Type B pancreatic cell (in vitro differentiated cells): Measurements from ENCODE around the gene DYNLRB1. TPM values are rescaled to one million over a fixed set of nuclear protein-coding genes. Genes with fewer than 3 reads are reported as not detected.

Experiments
- DNase-seq: peaks from one replicate; pipeline ENCODE4 v3.0.0; 2021; ENCODE audit warnings: mixed read lengths; ENCODE audit not compliant: unreplicated experiment; ENCODE audit errors: extremely low spot score
- H3K27ac Mint-ChIP-seq: 2 replicates; pipeline ENCODE4 v1.8.0; 2021; ENCODE audit warnings: mild to moderate bottlenecking, mixed read lengths
- H3K27me3 Mint-ChIP-seq: 2 replicates; pipeline ENCODE4 v1.8.0; 2021; ENCODE audit warnings: mixed read lengths
- H3K36me3 Mint-ChIP-seq: 2 replicates; pipeline ENCODE4 v1.8.0; 2021; ENCODE audit warnings: mixed read lengths
- H3K4me1 Mint-ChIP-seq: one replicate; pipeline ENCODE4 v1.8.0; 2021; ENCODE audit warnings: mixed read lengths; ENCODE audit not compliant: unreplicated experiment
- H3K4me3 Mint-ChIP-seq: 2 replicates; pipeline ENCODE4 v1.8.0; 2021; ENCODE audit warnings: mild to moderate bottlenecking, mixed read lengths
- H3K9me3 Mint-ChIP-seq: 2 replicates; pipeline ENCODE4 v1.8.0; 2021; ENCODE audit warnings: mixed read lengths
- CTCF ChIP-seq: fragments of 200-600 bp; sonication (generic); conservative IDR thresholded peaks from 2 replicates; pipeline ENCODE4 v1.5.0; 2021; ENCODE audit warnings: antibody characterized with exemption, mild to moderate bottlenecking
- total RNA-seq: library from RNA; stranded (reverse); gene quantifications from 2 replicates; pipeline ENCODE4 v1.2.1, GENCODE V29; 2021; ENCODE audit warnings: low replicate concordance

Gene DYNLRB1
- total RNA-seq, 1 donor from 2014 or later = 164 TPM

DNA sequence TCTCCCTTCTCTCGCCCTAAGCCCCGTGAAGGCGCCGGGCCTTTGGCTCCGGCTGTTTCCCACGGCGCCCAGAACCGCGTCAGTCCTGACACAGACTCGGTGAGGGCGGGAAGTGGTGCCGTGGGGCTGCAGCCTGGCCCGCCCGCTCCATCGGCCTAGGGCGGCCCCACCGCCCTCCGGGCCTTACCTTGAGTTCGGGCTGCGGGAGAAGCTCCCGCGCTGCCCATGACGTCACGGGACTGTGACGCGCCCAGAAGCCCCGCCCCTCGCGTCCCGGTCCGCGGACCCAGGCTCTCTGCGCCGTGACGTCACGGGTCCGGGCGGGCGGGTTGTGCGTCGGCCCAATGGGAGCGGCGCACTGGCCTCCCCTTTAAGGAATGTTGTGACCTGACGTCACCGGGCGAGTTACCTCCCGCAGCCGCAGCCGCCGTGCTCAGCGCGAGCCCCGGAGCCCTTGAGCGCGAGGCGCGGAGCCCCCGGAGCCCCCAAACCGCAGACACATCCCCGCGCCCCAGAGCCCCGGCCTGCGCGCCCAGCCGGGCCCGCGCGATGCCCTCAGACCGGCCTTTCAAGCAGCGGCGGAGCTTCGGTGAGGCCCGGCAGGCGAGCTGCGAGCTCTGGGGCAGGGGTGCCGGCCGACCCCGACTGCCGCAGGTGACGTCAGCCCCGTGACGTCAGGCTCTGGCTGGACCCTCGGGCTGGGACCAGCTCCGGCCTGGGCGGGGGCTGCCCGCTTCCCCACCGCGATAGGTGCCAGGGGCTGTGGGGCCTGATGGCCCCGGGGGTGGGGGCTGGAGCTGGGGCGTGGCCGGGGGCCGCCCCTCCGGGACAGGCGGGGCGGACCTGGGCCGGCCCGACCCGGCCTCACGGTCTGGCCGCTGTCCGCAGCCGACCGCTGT lies 42.3 kb downstream of the DYNLRB1 start, which contains the start of gene MAP1LC3A:
TSS of gene MAP1LC3A (plus strand) at position 399 of the 899 bp plus-strand sequence. CDS start at position 550, 151 bp downstream.
- no peak for TF ChIP-seq CTCF
- H3K27ac Mint-ChIP-seq = peak within 1 kb of the TSS; percentile 90
- H3K4me1 Mint-ChIP-seq = peaks cover 17% of the 10 kb centered on the region
- peak within 1 kb of the TSS; percentile 88 for H3K4me3 Mint-ChIP-seq
- H3K36me3 Mint-ChIP-seq = peaks cover 11% of the 10 kb centered on the region
- no peaks in the 10 kb centered on the region for H3K9me3 Mint-ChIP-seq
- peak; percentile 99 for DNase-seq
- H3K27me3 Mint-ChIP-seq = no peaks in the 10 kb centered on the region

GRCh38 chr20:34559311-34560140 lies 43.3 kb downstream of the DYNLRB1 start:
- H3K4me3 Mint-ChIP-seq = peak overlapping the region; percentile 83
- DNase-seq = no peak
- H3K4me1 Mint-ChIP-seq = peaks cover 12% of the 10 kb centered on the region
- peaks cover 11% of the 10 kb centered on the region for H3K36me3 Mint-ChIP-seq
- no peaks in the 10 kb centered on the region for H3K9me3 Mint-ChIP-seq
- peak; percentile 32 for TF ChIP-seq CTCF
- H3K27ac Mint-ChIP-seq = peak overlapping the region; percentile 90
- H3K27me3 Mint-ChIP-seq = no peaks in the 10 kb centered on the region

DNA sequence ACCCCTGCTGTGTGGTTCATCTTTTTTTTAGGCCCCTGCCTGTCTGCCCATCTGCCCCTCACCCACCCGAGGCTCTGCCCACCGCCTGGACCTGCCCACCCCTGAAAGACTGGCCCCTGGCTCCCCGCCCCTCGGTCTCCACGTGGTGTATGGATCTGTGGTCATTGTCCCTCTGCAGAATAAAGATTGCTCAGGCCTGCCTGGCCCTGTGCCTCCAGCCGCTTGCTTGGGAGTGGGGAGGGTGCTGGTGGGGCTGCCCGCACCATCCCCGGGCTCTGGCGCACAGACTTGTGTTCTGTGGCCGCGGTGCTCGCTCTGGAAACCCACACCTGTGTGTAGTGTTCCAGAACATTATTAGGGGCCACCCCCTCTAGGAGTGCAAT lies 43.9 kb downstream of the DYNLRB1 start:
- Mint-ChIP-seq H3K27me3 (no peaks in the 10 kb centered on the region), H3K36me3 (peaks cover 11% of the 10 kb centered on the region), H3K27ac (peak overlapping the region; percentile 94), H3K4me1 (peaks cover 12% of the 10 kb centered on the region), H3K9me3 (no peaks in the 10 kb centered on the region), H3K4me3 (peak overlapping the region; percentile 85)
- no peak for DNase-seq
- no peak for TF ChIP-seq CTCF

GRCh38 chr20:34560614-34561013 lies 44.4 kb downstream of the DYNLRB1 start:
- Mint-ChIP-seq H3K4me3 (no peak overlapping the region), H3K27ac (peak overlapping the region; percentile 94)

More at GRCh38 chr20:34560614-34561013, 44.4 kb downstream of the DYNLRB1 start:
- no peaks in the 10 kb centered on the region for H3K27me3 Mint-ChIP-seq
- no peak for DNase-seq
- H3K36me3 Mint-ChIP-seq = peaks cover 11% of the 10 kb centered on the region
- H3K4me1 Mint-ChIP-seq = peaks cover 14% of the 10 kb centered on the region
- no peak for TF ChIP-seq CTCF
- H3K9me3 Mint-ChIP-seq = no peaks in the 10 kb centered on the region
